Epidermal melanocyte (primary cell): ENCODE measurements around the gene HOXA5.

Source experiments
- DNase-seq: peaks from one replicate; pipeline ENCODE4 v3.0.0; 2011; ENCODE audit warnings: low spot score; ENCODE audit not compliant: insufficient read length

Gene HOXA5

DNA sequence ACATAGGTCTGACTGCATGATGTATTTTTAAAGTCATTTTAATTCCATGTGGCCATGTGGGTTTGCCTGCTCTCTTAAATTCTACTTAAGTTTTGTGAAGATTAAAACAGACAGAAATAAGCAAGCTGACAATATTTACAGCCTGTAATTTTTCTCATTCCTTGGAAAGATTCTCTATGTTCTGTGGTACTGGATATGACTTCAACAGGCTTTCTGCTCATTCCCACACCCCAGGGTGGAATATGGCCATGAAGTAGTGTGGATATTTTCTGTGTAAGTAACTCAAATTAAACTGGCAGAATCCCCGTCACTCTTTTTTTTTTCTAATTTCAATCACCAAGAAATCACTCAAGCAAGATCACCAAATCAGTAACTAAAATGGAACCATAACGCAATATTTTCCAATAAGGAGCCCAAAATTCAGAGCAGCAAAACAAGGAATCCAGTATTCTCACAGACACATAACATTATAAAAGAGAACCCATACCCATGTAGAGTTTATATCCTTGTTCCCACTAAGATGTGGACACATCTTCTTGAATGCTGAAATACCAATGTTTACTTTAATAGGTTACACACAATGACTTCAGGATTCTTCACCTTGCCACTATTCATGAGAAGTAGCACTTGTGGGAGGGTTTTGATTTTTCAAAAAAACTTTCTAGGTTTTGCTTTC, 5.7 kb downstream of the HOXA5 start:
- no peak for DNase-seq

DNA sequence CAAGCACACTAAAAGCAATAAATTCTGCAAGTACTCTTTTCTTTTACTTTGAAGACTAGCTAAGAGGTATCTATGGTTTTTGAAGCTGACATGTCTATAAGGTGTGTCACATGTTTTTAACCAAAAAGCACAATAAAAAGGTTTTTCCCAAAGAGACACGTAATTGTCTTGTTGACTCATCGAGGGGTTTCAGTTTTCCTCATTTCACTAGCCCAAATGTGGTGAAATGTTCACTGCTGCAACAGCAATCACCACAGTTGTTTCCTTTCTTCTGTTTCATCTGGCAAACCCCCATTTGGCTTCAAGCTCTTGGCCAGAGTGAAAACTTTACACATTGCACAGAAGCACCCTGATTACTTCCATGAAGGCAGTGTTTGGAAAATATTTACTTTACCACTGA, 9.1 kb downstream of the HOXA5 start:
- no peak for DNase-seq

DNA sequence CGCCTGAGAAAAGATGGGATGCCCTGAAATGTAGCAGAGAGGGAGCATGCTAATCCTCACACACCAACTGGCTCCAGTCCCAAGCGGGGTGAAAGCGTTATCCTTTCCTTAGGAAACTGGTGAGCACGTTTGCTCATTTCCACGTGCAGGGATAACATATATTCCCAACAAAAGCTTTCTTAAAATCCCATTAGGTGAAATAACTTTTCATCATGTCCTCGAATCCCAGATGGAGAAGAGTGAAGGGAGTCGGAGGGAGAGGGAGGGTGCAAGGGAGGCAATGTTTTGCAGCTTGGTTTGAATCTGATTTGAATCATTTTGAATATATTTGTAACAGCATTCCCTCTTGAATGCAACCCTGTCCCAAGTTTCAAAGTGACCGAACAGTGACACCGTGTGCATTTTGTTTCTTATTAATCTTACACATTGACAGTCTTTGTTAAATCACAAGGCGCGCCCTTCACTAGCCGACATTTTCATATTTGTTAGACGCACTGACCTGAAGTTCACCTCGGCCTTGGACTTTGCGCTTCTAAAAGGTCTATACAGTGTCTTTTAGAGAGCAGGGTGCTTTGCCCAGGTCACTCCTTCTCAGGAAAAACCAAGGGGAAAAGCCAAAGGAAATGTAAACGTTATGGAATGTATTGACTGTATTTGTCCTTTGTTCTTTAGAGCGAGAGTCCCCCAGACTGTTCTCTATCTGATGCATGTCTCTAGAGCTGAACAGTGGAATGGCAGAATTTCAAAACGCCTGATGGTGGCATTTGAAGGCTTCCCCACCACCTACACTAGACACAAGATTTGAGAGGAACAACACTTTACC, 9.9 kb downstream of the HOXA5 start:
- DNase-seq: no peak

DNA sequence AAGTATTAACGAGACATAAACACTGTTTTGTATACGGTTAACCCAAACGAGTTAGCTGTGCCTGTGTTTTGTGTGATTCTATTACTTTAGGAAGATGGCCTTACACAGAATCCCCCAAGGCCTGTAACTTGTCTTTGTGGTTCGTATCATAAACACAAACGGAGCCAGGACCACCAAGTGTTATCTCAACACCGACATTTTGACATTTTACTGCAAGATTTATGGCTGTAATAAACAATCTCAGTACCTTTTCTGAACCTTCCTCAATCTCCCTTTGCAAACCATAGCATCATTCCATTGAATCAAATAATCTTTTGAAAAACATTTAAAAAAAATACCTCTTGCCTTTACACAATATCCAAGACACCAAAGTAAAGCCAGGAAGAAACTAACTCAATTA, 10.5 kb downstream of the HOXA5 start:
- DNase-seq: no peak

DNA sequence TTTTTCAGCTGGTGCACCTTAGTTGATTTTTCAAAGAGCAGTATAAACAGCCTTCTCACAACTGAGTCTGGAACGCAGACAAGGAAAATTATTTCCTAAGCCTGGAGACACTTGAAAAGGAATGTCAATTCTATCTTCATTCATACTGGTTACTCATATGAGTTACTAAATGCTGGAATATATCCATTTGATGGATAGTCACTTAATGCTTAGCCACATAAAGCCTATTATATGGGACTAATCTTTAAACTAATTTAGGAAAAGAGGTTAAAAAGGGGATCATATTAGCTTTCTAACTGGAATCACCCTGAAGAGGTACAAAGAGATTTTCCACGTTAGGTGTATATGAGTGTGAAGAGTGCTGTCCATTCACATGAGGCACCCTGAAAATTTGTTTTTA, 11.3 kb downstream of the HOXA5 start:
- DNase-seq: no peak

DNA sequence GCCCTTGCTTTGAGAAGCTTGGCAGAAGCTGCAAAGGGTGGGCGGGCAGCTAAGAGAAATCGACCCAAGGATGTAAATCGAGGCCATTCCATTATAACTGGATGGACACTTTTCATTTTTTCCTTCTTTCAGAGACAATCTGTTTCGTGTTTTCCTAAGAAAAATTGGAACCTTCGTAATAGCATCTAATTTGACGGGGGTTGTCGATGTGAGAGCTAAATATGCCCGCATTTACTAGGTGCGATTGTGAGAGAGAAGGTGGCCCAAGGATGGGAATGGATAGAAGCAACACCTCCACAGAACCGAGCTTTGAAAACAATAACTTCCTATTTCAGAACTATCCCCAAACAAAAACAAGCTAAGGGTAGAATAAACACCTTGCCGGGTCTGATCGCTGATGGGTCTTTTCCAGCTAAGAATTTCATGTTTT, 12.1 kb downstream of the HOXA5 start:
- DNase-seq: no peak

DNA sequence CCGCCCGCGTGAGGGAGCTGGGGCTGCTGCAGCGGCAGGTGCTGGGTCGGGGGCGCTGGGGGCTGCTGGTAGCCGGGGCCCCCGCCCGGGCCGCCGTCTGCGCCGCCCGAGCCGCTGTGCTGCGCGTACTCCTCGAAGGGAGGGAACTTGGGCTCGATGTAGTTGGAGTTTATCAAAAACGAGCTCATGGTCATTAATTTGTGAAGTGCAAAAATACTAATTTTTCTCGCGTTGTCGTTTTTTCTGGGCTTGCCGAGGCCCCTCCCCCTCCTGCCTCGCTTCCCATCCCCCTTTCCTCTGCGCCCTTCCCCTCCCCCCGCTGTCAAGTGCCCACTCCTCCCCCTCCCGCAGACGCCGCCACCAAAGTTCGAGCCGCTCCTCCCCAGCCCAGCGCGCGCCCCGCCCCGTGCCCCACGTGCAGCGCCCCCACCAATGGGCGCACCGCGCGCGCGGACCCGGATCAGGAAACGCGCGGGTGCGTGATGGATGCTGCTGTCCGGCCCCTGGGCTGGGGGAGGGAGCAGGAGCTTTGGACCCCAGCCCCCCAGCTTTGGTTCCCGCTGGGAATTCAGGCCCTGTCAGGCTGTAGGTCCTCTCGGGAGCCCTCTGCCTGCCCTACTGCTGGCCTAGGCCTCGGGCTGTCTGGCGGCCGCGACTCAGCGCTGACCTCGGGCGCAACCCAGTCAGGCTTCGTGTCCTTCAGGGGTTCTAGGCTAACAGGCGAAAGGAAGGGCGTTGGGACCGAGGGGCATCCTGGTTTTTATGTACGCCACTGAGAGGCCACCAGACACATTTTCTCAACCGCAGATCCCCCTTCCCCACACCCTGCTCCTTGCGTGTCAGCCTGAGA, 12.7 kb downstream of the HOXA5 start, which contains the start of gene HOXA4:
TSS of gene HOXA4 (minus strand) at position 218 of the 850 bp plus-strand sequence. CDS start at position 194, 24 bp downstream.
- peak; percentile 88 for DNase-seq

DNA sequence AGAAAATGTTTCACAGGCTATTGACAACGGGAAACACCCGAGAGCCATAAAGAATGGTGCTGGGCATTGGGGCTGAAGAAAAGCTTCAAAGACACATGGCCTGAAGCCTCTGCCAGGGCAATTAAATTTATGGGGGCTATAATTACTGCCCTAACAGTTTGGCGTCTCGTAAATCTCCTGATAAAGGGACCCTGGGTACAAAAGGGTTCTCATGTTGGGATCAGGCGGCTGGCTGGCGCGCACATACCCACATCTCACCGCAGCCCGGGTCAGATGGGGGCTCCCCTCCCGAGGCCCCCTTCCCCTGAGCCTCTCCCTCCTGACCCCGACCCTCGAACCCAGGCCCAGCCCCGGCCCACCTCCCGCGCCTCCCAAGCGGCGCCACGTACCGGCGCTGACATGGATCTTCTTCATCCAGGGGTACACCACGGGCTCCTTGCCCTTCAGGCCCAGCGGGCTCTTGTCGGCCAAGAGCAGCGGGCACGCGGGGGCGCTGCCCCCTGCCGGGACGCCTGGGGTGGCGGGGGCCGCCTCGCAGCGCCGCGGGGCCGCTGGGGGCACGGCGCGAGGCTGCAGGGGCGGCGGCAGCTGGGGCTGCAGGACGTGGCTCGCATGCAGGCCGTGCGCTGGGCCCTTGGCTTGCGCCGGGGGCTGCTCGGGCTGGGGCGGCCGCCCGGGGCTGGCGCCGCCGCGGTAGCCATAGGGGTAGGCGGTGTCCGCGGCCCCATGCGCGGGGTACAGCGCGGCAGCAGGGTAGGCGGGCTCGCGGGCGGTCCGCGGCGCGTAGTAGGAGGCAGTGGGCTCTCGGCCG, 13.5 kb downstream of the HOXA5 start:
- DNase-seq: no peak

DNA sequence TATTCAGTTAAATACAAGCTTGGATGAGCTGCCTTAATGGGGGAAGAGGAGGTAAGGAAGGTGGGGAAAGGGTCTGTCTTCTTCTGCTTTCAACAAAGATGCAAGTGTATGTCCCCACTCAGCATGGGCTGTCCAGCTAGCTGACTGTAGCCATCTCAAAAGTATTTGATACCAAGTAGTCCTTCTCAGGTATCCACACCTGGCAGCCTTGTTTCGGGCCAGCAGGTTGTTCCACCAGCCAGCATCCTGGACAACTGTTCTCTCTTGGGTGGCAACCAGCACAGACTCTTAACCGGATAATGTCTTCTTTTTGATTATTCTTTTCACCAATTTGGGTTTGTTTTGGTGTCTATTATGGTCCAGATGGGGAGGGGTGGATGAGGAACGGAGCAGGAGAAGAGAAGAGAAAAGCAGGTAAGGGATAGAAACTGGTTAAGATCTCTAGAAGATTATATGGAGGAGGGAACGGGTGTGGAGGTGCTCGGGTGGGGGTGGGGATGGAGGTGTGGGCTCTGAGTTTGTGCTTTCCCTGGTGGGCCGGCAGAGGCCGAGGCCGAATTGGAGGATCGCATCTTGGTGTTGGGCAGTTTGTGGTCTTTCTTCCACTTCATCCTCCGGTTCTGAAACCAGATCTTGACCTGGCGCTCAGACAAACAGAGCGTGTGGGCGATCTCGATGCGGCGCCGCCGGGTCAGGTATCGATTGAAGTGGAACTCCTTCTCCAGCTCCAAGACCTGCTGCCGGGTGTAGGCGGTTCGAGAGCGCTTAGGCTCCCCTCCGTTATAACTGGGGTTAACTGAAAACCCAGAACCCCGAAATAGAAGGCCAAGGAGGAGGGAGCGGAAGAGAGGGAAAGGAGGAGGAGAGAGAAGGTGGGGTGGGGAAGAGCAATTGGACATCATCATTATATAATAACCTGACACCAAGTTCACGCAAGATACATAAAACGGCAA, 14.4 kb downstream of the HOXA5 start:
- no peak for DNase-seq

DNA sequence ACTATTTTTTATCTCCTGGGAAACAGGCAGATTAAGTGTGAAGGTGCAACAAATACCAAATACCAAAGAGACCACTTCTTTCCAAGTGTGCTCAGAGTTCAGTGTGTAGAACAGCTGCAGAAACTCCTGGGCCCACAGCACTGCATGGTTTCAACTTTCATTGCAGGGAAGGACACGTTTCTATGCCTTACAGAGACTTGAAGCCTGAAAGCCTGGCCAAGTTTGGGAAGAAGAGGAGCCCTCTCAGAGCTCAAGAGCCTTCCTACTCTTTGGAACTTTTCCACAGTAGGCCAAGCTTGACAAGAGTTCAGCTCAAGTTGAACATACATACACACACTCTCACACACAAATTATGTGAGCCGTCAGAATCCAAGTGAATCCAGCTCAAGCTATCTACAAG, 15.4 kb downstream of the HOXA5 start:
- no peak for DNase-seq

DNA sequence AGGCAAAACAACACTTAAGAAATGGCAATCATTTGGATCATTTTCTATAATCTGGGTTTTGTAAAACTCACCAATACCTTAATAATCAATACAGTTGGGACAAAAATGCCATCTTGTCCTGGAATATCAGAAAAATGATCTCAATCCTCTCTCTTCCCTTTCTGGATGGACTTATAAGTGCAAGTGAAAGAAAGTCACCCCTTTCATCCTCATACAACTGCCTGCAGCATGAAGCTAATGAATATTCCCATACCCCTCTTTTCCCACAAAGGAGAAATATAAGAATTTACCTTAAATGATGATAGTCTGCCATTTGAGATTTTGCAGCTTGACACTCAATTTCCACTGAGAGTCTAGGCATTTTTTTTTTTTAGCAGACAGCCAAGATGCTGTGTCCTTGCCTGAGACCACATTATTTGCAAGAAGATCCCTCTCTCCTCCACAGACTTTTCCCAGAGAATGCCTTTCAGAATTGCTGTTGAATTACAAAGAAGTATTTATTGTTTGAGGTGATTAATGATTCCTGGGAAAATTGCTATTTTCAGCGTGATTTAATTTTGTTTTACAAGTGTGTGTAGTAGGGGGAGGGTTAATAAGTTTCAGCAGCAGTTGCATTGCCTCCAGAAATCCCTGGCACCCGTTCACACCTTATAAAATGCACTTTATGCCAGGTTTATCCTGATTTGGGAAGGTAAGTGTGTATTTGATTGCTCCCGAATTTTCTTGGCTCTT, 16.7 kb downstream of the HOXA5 start:
- no peak for DNase-seq

DNA sequence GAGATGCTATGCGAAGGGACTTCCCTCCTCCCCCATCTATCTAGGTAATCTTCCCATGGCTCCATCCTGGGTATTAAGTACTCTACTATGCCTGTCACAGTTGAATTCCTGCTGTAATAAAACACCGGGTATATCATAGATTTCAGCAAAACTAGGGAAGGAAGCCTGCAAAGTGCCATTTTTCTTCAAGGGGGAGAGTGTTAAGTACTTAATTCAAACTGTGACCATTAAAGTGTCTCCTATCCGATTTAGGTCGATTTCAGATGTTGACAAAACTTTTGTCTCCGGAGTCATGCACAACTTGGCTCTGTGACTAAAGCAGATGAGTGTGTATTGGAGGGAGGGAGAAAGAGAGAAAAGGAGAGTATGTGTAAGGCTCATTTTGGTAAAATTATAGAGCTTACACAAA, 17.5 kb downstream of the HOXA5 start:
- DNase-seq: no peak

DNA sequence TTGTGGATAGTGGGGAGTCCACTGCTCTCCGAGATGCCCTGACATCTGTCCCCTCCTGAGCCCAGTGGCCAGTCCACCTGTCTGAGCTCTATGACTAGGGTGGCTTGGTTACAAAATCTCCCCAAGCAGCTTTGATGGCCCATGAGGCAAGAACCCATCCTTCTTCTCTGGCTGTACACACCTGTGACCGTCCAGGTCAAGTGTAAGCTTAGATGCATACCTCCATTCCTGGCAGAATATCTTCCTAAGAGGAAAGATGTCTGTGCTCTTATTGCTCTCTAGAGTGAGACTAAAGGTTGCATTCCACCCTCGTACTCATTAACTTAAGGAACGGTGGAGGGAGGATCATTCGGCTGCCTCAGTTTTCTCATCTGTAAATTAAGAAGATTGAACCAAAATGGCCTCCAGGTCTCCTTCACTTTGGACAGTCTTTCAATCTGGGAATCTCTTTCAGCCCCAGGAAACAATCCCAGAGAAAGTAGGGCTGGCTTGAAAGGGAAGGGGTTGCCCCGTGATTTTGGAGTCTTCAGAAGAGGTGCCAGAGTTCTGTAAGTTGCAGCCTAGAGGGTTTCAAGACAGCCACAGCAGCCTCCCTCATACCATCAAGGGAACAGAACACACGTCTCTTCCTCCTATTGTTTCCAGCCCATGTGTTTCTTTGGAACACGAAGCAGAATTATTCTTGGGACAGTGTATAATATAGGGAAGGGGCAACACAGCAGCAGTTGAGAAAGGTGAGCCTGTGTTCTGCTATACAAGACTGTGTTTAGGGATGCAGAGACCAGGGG, 18.4 kb downstream of the HOXA5 start:
- no peak for DNase-seq

DNA sequence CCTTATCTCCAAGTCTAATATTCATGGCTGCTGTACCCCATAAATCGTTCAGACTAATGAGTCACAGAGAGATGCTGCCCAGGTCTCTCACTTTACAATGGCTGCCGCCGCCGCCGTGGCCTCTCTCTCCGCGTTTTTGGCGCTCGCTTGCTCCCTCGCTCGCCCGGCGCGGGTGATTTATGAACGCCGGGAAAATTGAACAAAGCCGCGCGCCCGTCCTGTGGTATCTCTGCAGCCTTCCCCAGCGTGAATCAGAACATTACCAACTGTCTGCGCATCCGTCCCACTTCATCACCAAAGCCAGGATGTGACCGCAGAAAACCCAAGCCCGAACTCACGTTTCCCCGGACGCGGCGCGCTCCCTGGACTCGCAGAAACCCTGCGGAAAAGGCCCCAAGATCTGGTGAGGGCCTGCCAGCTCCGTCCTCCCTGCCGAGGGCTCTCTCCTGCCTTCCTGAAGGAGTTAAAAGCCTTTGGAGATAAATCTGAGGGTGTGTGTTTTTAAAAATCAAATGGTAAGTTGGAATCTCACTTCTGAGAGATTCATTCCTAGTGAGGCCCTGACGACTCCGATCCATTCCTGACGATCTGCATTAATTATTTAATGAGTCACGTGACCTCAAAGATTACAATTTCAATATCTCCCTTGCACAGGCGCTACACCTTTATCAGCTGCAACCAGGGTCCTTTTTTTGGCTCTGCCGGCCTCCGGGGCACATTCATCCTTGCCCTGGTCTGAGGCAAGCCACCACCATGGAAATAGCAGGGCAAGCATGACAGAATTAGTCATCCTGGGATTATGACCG, 19.2 kb downstream of the HOXA5 start:
- DNase-seq: no peak

DNA sequence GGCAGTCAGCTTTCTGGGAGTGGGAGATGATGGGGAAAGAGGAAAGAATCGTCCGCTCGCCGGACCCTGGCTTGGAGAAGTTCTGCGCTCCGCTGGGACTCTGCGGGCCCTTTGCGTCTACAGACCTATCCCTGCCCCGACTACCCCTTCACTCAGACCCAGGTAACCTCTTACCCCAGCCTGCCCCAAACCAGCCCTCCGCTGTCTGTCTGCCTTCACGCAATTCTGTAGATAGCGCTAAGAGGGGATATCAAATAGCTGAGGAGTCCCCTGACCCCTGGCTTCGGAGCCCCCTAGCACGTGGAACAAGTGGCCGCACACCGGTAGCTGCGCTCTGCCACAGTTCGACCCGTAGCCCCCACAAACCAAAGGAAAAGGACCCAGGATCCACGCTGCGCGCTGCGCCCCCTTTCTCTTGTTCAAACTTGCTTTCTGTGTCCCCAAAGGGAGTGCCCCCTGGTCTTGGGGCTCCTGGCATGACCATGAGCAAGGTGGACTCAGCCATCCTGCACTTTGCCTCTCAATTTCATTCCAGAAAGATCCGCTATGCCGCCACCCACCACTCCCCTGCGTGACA, 19.9 kb downstream of the HOXA5 start:
- no peak for DNase-seq

DNA sequence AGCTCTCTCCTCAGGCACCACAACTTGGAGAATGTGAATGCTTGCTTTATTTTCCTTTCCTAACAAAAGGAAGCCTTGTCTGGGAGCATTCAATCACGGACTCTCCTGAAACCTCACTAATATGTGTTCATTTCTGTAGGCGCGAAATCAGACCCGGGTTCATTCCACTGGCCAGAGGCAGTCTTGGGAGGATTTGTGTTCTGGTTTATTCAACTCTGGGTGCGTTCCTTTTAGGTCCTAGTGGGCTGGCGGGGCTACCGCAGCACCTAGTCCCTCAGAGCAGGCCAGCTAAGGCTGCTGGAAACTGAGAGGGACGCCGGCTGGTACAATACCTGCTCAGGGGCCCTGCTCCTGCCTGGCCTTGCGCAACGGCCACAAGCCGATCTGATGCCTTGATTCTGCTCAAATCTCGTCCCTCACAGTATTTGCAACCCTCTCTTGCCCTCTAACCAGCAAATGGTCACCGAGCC, 20.4 kb downstream of the HOXA5 start:
- peak; percentile 95 for DNase-seq
